H1 (cell line): Measurements from ENCODE around the gene BCAS4. TPM values are rescaled to one million over a fixed set of nuclear protein-coding genes. Genes with fewer than 3 reads are reported as not detected.

Source experiments
- CTCF ChIA-PET: fragments of 300-600 bp; sonication (Branson Sonifier 250); formaldehyde crosslinking; loops from one replicate; lab custom pipeline; 2021; ENCODE audit not compliant: partially characterized antibody; lab: Charles Lee
- POLR2A ChIA-PET: fragments of 300-600 bp; sonication (Branson Sonifier 250); formaldehyde crosslinking; loops from one replicate; lab custom pipeline; 2021; ENCODE audit warnings: inconsistent platforms; ENCODE audit not compliant: partially characterized antibody; lab: Charles Lee
- DNase-seq, 2 experiments: peaks; one replicate each; pipeline versions ENCODE4 v3.0.0 to v3.0.0-alpha.2; 2010 to 2022; ENCODE audit warnings: low spot score in 2 of 2, low read depth in 1 of 2, mixed read lengths in 1 of 2
- FAIRE-seq: peaks from 2 replicates; lab custom pipeline; 2011; peaks lifted over from hg19 to GRCh38; lab: Jason Lieb, UNC
- H2AFZ ChIP-seq: 2 replicates; pipeline ENCODE4 v1.8.1; 2012; ENCODE audit warnings: low read length, inconsistent platforms
- H2AK5ac ChIP-seq: 2 replicates; pipeline ENCODE4 v1.6.1; 2013; ENCODE audit warnings: low read depth, low read length
- H2BK120ac ChIP-seq: replicated peaks from 2 replicates; pipeline ENCODE3; 2013; ENCODE audit warnings: low read depth, low read length, inconsistent platforms
- H2BK12ac ChIP-seq: 2 replicates; pipeline ENCODE4 v1.6.1; 2013; ENCODE audit warnings: low read depth, low read length
- H2BK15ac ChIP-seq: 2 replicates; pipeline ENCODE4 v1.6.1; 2013; ENCODE audit warnings: low read length
- H2BK20ac ChIP-seq: 2 replicates; pipeline ENCODE4 v1.6.1; 2013; ENCODE audit warnings: low read length
- H2BK5ac ChIP-seq: 2 replicates; pipeline ENCODE4 v1.6.1; 2013; ENCODE audit warnings: low read depth, low read length
- H3K14ac ChIP-seq: 2 replicates; pipeline ENCODE4 v1.6.1; 2013; ENCODE audit warnings: inconsistent platforms; ENCODE audit not compliant: insufficient read length
- H3K18ac ChIP-seq: 2 replicates; pipeline ENCODE4 v1.6.1; 2013; ENCODE audit warnings: low read length; ENCODE audit errors: extremely low read depth
- H3K23ac ChIP-seq: 2 replicates; pipeline ENCODE4 v1.6.1; 2013; ENCODE audit warnings: inconsistent platforms; ENCODE audit not compliant: insufficient read length
- H3K23me2 ChIP-seq: 2 replicates; pipeline ENCODE4 v1.6.1; 2013; ENCODE audit warnings: low read depth, low read length
- H3K27ac ChIP-seq: 2 replicates; pipeline ENCODE4 v1.6.1; 2011; ENCODE audit warnings: low read depth, low read length, inconsistent platforms
- H3K27me3 ChIP-seq, 4 experiments: replicated peaks in 1 of 4; 1 replicate in 1 of 4; 2 replicates in 3 of 4; pipeline versions ENCODE4 v1.6.1 to v1.8.1; 2011 to 2013; ENCODE audit warnings: low read length in 3 of 4, mild to moderate bottlenecking in 3 of 4, inconsistent platforms in 2 of 4, mixed read lengths in 2 of 4, moderate library complexity in 1 of 4; ENCODE audit not compliant: control insufficient read depth in 3 of 4, insufficient read depth in 3 of 4; ENCODE audit errors: extremely low read depth in 1 of 4
- H3K36me3 ChIP-seq, 4 experiments: 2 replicates each; pipeline versions ENCODE4 v1.6.1 to v1.8.1; 2011 to 2013; ENCODE audit warnings: mild to moderate bottlenecking in 4 of 4, low read length in 3 of 4, moderate library complexity in 2 of 4, control low read depth in 1 of 4, inconsistent platforms in 1 of 4; ENCODE audit not compliant: insufficient read depth in 4 of 4, control insufficient read depth in 2 of 4
- H3K4ac ChIP-seq: replicated peaks from 2 replicates; pipeline ENCODE3; 2013; ENCODE audit warnings: low read length, low read depth, mixed read lengths, inconsistent platforms; ENCODE audit not compliant: insufficient read length
- H3K4me1 ChIP-seq, 4 experiments: replicated peaks in 1 of 4; 1 replicate in 1 of 4; 2 replicates in 3 of 4; pipeline versions ENCODE4 v1.6.1 to v1.8.1; 2011 to 2013; ENCODE audit warnings: low read length in 3 of 4, inconsistent platforms in 2 of 4, mixed read lengths in 1 of 4; ENCODE audit not compliant: insufficient read depth in 4 of 4, control insufficient read depth in 3 of 4
- H3K4me2 ChIP-seq, 2 experiments: 2 replicates each; pipeline versions ENCODE4 v1.6.1 to v1.8.1; 2011 to 2013; ENCODE audit warnings: low read depth in 2 of 2, low read length in 2 of 2, control low read depth in 1 of 2, inconsistent platforms in 1 of 2, mild to moderate bottlenecking in 1 of 2; ENCODE audit not compliant: insufficient read depth in 1 of 2
- H3K4me3 ChIP-seq, 4 experiments: fragments of 200-600, 300-600 bp in 1 of 4; sonication (generic), shearing (Covaris generic), sonication (Bioruptor Twin) in 1 of 4; 2 replicates each; pipeline versions ENCODE4 v1.5.1 to v1.8.1; 2011 to 2016; ENCODE audit warnings: low read length in 4 of 4, low read depth in 3 of 4, control low read depth in 2 of 4, inconsistent platforms in 2 of 4, mild to moderate bottlenecking in 2 of 4, mixed read lengths in 1 of 4, moderate library complexity in 1 of 4; ENCODE audit not compliant: insufficient read depth in 2 of 4; ENCODE audit errors: extremely low read depth in 1 of 4
- H3K56ac ChIP-seq: replicated peaks from 2 replicates; pipeline ENCODE3; 2013; ENCODE audit warnings: low read depth, mild to moderate bottlenecking, mixed read lengths, low read length, inconsistent platforms; ENCODE audit not compliant: insufficient read length
- H3K79me1 ChIP-seq: 2 replicates; pipeline ENCODE4 v1.6.1; 2013; ENCODE audit warnings: low read depth, low read length, control low read depth
- H3K79me2 ChIP-seq, 2 experiments: 2 replicates each; pipeline versions ENCODE4 v1.6.1 to v1.8.1; 2012 to 2013; ENCODE audit warnings: low read length in 2 of 2, mild to moderate bottlenecking in 2 of 2, inconsistent platforms in 1 of 2; ENCODE audit not compliant: insufficient read depth in 2 of 2, control insufficient read depth in 1 of 2
- H3K9ac ChIP-seq, 4 experiments: replicated peaks in 1 of 4; 1 replicate in 1 of 4; 2 replicates in 3 of 4; pipeline versions ENCODE4 v1.6.1 to v1.8.1; 2011 to 2013; ENCODE audit warnings: low read depth in 3 of 4, low read length in 3 of 4, control low read depth in 2 of 4, mild to moderate bottlenecking in 2 of 4, moderate library complexity in 2 of 4, inconsistent platforms in 1 of 4; ENCODE audit errors: extremely low read depth in 1 of 4
- H3K9me3 ChIP-seq, 2 experiments: 2 replicates each; pipeline versions ENCODE4 v1.6.1 to v1.8.1; 2012 to 2013; ENCODE audit warnings: mild to moderate bottlenecking in 2 of 2, moderate library complexity in 2 of 2, control low read depth in 1 of 2, inconsistent platforms in 1 of 2, low read depth in 1 of 2, low read length in 1 of 2, mixed read lengths in 1 of 2; ENCODE audit not compliant: insufficient read depth in 2 of 2
- H4K20me1 ChIP-seq, 2 experiments: replicated peaks in 1 of 2; 2 replicates each; pipeline versions ENCODE3 to v1.8.1; 2011 to 2013; ENCODE audit warnings: inconsistent platforms in 2 of 2, low read length in 2 of 2, mild to moderate bottlenecking in 1 of 2; ENCODE audit not compliant: insufficient read depth in 2 of 2, control insufficient read depth in 1 of 2
- H4K5ac ChIP-seq: 2 replicates; pipeline ENCODE4 v1.6.1; 2013; ENCODE audit warnings: low read length, low read depth, mixed read lengths, inconsistent platforms; ENCODE audit not compliant: insufficient read length
- H4K8ac ChIP-seq: 2 replicates; pipeline ENCODE4 v1.8.0; 2013; ENCODE audit warnings: mild to moderate bottlenecking, moderate library complexity, low read length, inconsistent platforms; ENCODE audit not compliant: insufficient read depth; ENCODE audit errors: extremely low read depth
- H4K91ac ChIP-seq: replicated peaks from 2 replicates; pipeline ENCODE3; 2013; ENCODE audit warnings: low read length, mixed read lengths, inconsistent platforms; ENCODE audit not compliant: insufficient read length
- EZH2 ChIP-seq: fragments of 200-600 bp; sonication (generic); IDR thresholded peaks from 2 replicates; pipeline ENCODE4 v1.7.1; 2012; ENCODE audit warnings: low read depth, mild to moderate bottlenecking, moderate library complexity, low read length, inconsistent platforms; ENCODE audit not compliant: severe bottlenecking
- KDM5A ChIP-seq: fragments of 200-600 bp; IDR thresholded peaks from 2 replicates; pipeline ENCODE4 v1.7.1; 2012; ENCODE audit warnings: mild to moderate bottlenecking, low read length, inconsistent platforms, mixed read lengths
- POLR2A ChIP-seq, 2 experiments: IDR thresholded peaks; 1 replicate in 1 of 2; 2 replicates in 1 of 2; pipeline ENCODE4 v1.6.1; 2011; ENCODE audit warnings: low read depth in 2 of 2, low read length in 2 of 2, mild to moderate bottlenecking in 2 of 2; ENCODE audit errors: control extremely low read depth in 1 of 2
- WGBS, 2 experiments: shearing (Covaris generic) in 1 of 2; methylation state at CpG; one replicate each; pipeline versions ENCODE4 v1.1.6 to v1.1.7; 2013 to 2015; ENCODE audit warnings: low lambda C conversion rate in 2 of 2, mixed read lengths in 2 of 2, inconsistent platforms in 1 of 2, low coverage in 1 of 2, missing lambda C conversion rate in 1 of 2; ENCODE audit not compliant: insufficient replicate concordance in 2 of 2, insufficient coverage in 1 of 2, insufficient read length in 1 of 2; ENCODE audit errors: extremely low coverage in 1 of 2, missing lambda C conversion rate in 1 of 2; 5-methylcytosine and 5-hydroxymethylcytosine counted together
- polyA plus RNA-seq, 7 experiments: library from polyadenylated mRNA; depleted of rRNA in 3 of 7; stranded (reverse) in 5 of 7; unstranded in 2 of 7; fragments of >200 nt in 5 of 7; fragments of 200-250 nt in 2 of 7; gene quantifications; 1 replicate in 5 of 7; 2 replicates in 1 of 7; 4 replicates in 1 of 7; pipeline versions ENCODE4 v1.2.1 to v1.2.3, GENCODE V29; 2011 to 2013; ENCODE audit warnings: missing spikeins in 2 of 7, mixed read lengths in 2 of 7
- total RNA-seq: library from RNA; stranded (reverse); fragmentation: NEBNext Ultra II Directional; extraction: Animal tissue kit (Norgen Biotek cat#: 25700); gene quantifications from 2 replicates; pipeline ENCODE4 v1.2.1, GENCODE V29; 2021
- TF ChIP-seq, protein P1 (sequence below): IDR thresholded peaks from 2 replicates; pipeline ENCODE4 v1.6.1; 2011; ENCODE audit warnings: low read length, improper control_type of control experiment
- TF ChIP-seq, protein P2 (sequence below), 3 experiments: IDR thresholded peaks; 1 replicate in 2 of 3; 2 replicates in 1 of 3; pipeline versions ENCODE4 v1.5.1 to v1.6.1; 2011; ENCODE audit warnings: low read length in 3 of 3, mild to moderate bottlenecking in 3 of 3, inconsistent platforms in 2 of 3, low read depth in 1 of 3, moderate library complexity in 1 of 3; ENCODE audit not compliant: insufficient read depth in 1 of 3; ENCODE audit errors: control extremely low read depth in 1 of 3

Gene BCAS4
- total and polyA plus RNA-seq, 2 of the 8 experiments (the other 6 are each of a cell fraction or from before 2014, with no cell fraction given): 21.2 to 23.6 TPM

GRCh38 chr20:50916257-50916656 is 121.4 kb downstream of the BCAS4 start:
- no peak overlapping the region for H3K4ac ChIP-seq
- no peaks in the 10 kb centered on the region for H3K23me2 ChIP-seq
- peaks cover 0 to 23% (median 3%) of the 10 kb centered on the region in 4 experiments; a peak in 4 of 8 replicates for H3K36me3 ChIP-seq
- FAIRE-seq (no peak), DNase-seq (no peak)
- H2AK5ac ChIP-seq: no peak overlapping the region
- H3K4me1 ChIP-seq: peaks cover 0 to 14% (median 4%) of the 10 kb centered on the region in 4 experiments; a peak in 5 of 7 replicates
- no peak overlapping the region for H3K9ac ChIP-seq
- CTCF ChIA-PET: interaction anchor here (0.7 to 2.3 kb wide), 6 partner anchors 10 to 126 kb away, joined by 3 to 8 read pairs (median 4); partner anchors contain the start of gene ADNP
- H4K20me1 ChIP-seq: peaks cover 44 to 61% of the 10 kb centered on the region in 2 experiments
- no peak overlapping the region for H4K91ac ChIP-seq
- no peak overlapping the region for H3K23ac ChIP-seq
- POLR2A ChIA-PET: interaction anchor here (1.8 to 13.0 kb wide), 2 partner anchors 10 to 16 kb away, joined by 4 to 206 read pairs; partner anchors contain the start of gene ADNP
- no peak overlapping the region for H3K14ac ChIP-seq
- H3K9me3 ChIP-seq: no peaks in the 10 kb centered on the region
- peaks cover 64 to 100% of the 10 kb centered on the region in 2 experiments for H3K79me2 ChIP-seq
- H3K4me2 ChIP-seq: no peak overlapping the region
- H3K18ac ChIP-seq: no peak overlapping the region
- H3K56ac ChIP-seq: no peak overlapping the region
- no peak overlapping the region for H2BK5ac ChIP-seq
- TF ChIP-seq EZH2: no peak
- TF ChIP-seq KDM5A: no peak
- TF ChIP-seq, protein P1, sequence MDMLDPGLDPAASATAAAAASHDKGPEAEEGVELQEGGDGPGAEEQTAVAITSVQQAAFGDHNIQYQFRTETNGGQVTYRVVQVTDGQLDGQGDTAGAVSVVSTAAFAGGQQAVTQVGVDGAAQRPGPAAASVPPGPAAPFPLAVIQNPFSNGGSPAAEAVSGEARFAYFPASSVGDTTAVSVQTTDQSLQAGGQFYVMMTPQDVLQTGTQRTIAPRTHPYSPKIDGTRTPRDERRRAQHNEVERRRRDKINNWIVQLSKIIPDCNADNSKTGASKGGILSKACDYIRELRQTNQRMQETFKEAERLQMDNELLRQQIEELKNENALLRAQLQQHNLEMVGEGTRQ: peak; percentile 42; the same call in 1 of the 2 replicates
- peak in 1 of 2 experiments; percentile 28; a peak in 1 of 3 replicates for TF ChIP-seq POLR2A (IDR thresholded peaks at IDR 0.05; ENCODE audit: control extremely low read depth in 1 of 2, low read depth in 2 of 2, low read length in 2 of 2)
- TF ChIP-seq, protein P2, sequence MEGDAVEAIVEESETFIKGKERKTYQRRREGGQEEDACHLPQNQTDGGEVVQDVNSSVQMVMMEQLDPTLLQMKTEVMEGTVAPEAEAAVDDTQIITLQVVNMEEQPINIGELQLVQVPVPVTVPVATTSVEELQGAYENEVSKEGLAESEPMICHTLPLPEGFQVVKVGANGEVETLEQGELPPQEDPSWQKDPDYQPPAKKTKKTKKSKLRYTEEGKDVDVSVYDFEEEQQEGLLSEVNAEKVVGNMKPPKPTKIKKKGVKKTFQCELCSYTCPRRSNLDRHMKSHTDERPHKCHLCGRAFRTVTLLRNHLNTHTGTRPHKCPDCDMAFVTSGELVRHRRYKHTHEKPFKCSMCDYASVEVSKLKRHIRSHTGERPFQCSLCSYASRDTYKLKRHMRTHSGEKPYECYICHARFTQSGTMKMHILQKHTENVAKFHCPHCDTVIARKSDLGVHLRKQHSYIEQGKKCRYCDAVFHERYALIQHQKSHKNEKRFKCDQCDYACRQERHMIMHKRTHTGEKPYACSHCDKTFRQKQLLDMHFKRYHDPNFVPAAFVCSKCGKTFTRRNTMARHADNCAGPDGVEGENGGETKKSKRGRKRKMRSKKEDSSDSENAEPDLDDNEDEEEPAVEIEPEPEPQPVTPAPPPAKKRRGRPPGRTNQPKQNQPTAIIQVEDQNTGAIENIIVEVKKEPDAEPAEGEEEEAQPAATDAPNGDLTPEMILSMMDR (IDR thresholded peaks at IDR 0.05; ENCODE audit: control extremely low read depth in 1 of 3, insufficient read depth in 1 of 3, low read depth in 1 of 3, low read length in 3 of 3): no peak
- H3K27ac ChIP-seq: no peak overlapping the region
- H3K4me3 ChIP-seq: no peak overlapping the region
- no peak overlapping the region for H4K8ac ChIP-seq
- H3K27me3 ChIP-seq: no peaks in the 10 kb centered on the region
- H2BK15ac ChIP-seq: no peak overlapping the region
- H2AFZ ChIP-seq: no peak overlapping the region
- H2BK12ac ChIP-seq: no peak overlapping the region
- no peak overlapping the region for H2BK120ac ChIP-seq
- 0 out of 2 replicates have a peak, but pooled peaks cover 2% of the 10 kb centered on the region for H3K79me1 ChIP-seq
- H4K5ac ChIP-seq: no peak overlapping the region
- no peak overlapping the region for H2BK20ac ChIP-seq
- 87% methylated on average over 5 of the region's 5 CpGs; no CpG with 5 or more reads in 1 of the 2 experiments for WGBS, 2 experiments
